Glutamatergic neuron (in vitro differentiated cells): ENCODE results near the gene ATRN. TPM values are rescaled to one million over a fixed set of nuclear protein-coding genes. Genes with fewer than 3 reads are reported as not detected.
"Not testable (repeated sequence)": the region's sequence is repeated elsewhere in the genome, so short reads cannot be mapped to it uniquely, and the experiment has no call there.

Experiments
- DNase-seq: peaks from one replicate; pipeline ENCODE4 v3.0.0; 2022
- H3K27ac Mint-ChIP-seq: one replicate; pipeline ENCODE4 v1.8.0; 2020; ENCODE audit warnings: mild to moderate bottlenecking, mixed read lengths, inconsistent platforms; ENCODE audit not compliant: unreplicated experiment
- H3K27me3 Mint-ChIP-seq: one replicate; pipeline ENCODE4 v1.8.0; 2020; ENCODE audit warnings: mild to moderate bottlenecking, moderate library complexity, mixed read lengths, inconsistent platforms; ENCODE audit not compliant: unreplicated experiment
- H3K36me3 Mint-ChIP-seq: one replicate; pipeline ENCODE4 v1.8.0; 2020; ENCODE audit warnings: mild to moderate bottlenecking, mixed read lengths, inconsistent platforms; ENCODE audit not compliant: unreplicated experiment
- H3K4me1 Mint-ChIP-seq: one replicate; pipeline ENCODE4 v1.8.0; 2020; ENCODE audit warnings: mild to moderate bottlenecking, low read depth, mixed read lengths, inconsistent platforms; ENCODE audit not compliant: unreplicated experiment
- H3K4me3 Mint-ChIP-seq: one replicate; pipeline ENCODE4 v1.8.0; 2020; ENCODE audit warnings: mild to moderate bottlenecking, mixed read lengths, inconsistent platforms; ENCODE audit not compliant: unreplicated experiment
- H3K9me3 Mint-ChIP-seq: one replicate; pipeline ENCODE4 v1.8.0; 2020; ENCODE audit warnings: mild to moderate bottlenecking, moderate library complexity, mixed read lengths, inconsistent platforms; ENCODE audit not compliant: unreplicated experiment
- long read RNA-seq: library from polyadenylated mRNA; unstranded; transcript quantifications from one replicate; pipeline ENCODE4 v2.0.0, GENCODE V29; 2020; ENCODE audit not compliant: unreplicated experiment
- total RNA-seq: library from RNA; stranded (reverse); fragmentation: NEBNext Ultra II Directional; extraction: Animal tissue kit (Norgen Biotek cat#: 25700); gene quantifications from one replicate; pipeline ENCODE4 v1.2.1, GENCODE V29; 2021; ENCODE audit not compliant: unreplicated experiment
- TF ChIP-seq, protein P1 (sequence below): fragments of 200-600 bp; sonication (generic); IDR thresholded peaks from one replicate; pipeline ENCODE4 v1.5.0; 2021; ENCODE audit not compliant: partially characterized antibody, unreplicated experiment

ATRN gene
- 31.1 TPM for total RNA-seq
- long read RNA-seq, partial matches to known transcripts: 0 of 1 reads
- long read RNA-seq, other reads (novel, unspliced or antisense): 1 of 1 reads

GRCh38 chr20:3470627-3471396, at the start of gene ATRN:
Gene ATRN, plus strand, starts transcription at chr20:3471018. Its CDS starts 90 bp downstream, at chr20:3471108.
- Mint-ChIP-seq H3K4me3 (peak within 1 kb of the TSS; percentile 97), H3K27me3 (peaks cover 13% of the 10 kb centered on the region), H3K27ac (peak within 1 kb of the TSS; percentile 78), H3K9me3 (peaks cover 2% of the 10 kb centered on the region), H3K36me3 (no peaks in the 10 kb centered on the region), H3K4me1 (peaks cover 13% of the 10 kb centered on the region)
- TF ChIP-seq, protein P1, sequence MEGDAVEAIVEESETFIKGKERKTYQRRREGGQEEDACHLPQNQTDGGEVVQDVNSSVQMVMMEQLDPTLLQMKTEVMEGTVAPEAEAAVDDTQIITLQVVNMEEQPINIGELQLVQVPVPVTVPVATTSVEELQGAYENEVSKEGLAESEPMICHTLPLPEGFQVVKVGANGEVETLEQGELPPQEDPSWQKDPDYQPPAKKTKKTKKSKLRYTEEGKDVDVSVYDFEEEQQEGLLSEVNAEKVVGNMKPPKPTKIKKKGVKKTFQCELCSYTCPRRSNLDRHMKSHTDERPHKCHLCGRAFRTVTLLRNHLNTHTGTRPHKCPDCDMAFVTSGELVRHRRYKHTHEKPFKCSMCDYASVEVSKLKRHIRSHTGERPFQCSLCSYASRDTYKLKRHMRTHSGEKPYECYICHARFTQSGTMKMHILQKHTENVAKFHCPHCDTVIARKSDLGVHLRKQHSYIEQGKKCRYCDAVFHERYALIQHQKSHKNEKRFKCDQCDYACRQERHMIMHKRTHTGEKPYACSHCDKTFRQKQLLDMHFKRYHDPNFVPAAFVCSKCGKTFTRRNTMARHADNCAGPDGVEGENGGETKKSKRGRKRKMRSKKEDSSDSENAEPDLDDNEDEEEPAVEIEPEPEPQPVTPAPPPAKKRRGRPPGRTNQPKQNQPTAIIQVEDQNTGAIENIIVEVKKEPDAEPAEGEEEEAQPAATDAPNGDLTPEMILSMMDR: no peak
- peak; percentile 97 for DNase-seq

- no peaks in the 10 kb centered on the region for H3K9me3 Mint-ChIP-seq
- no peaks in the 10 kb centered on the region for H3K4me1 Mint-ChIP-seq
- no peak overlapping the region for H3K27ac Mint-ChIP-seq
- no peak for DNase-seq
- TF ChIP-seq, protein P1: no peak
- H3K4me3 Mint-ChIP-seq: no peak overlapping the region
- no peaks in the 10 kb centered on the region for H3K36me3 Mint-ChIP-seq
- peaks cover 4% of the 10 kb centered on the region for H3K27me3 Mint-ChIP-seq
These were observed 48.8 kb upstream of the ATRN start for GRCh38 chr20:3421985-3422384.

DNA sequence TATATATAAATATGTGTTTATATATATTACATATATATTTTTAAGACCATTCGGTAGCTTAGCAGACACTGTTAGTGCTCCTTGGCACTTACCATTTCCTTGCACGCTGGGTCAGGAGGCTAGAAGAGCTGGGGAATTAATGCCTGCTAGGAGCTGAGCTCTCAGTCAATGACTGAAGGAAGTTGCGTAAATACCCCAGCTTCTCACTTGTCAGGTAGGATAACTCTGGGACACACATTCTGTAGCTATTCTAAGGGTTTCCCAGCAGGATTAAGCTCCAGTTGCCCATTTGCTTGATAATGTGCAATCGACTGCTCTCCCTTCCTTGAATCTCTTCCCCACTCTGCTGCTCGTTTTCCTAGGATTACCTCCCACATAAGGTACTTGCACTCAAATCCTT, 47.7 kb upstream of the ATRN start:
- H3K4me3 Mint-ChIP-seq: no peak overlapping the region
- no peaks in the 10 kb centered on the region for H3K4me1 Mint-ChIP-seq
- no peaks in the 10 kb centered on the region for H3K9me3 Mint-ChIP-seq
- H3K27me3 Mint-ChIP-seq: peaks cover 5% of the 10 kb centered on the region
- H3K27ac Mint-ChIP-seq: no peak overlapping the region
- no peaks in the 10 kb centered on the region for H3K36me3 Mint-ChIP-seq
- TF ChIP-seq, protein P1: no peak
- DNase-seq: no peak

DNA sequence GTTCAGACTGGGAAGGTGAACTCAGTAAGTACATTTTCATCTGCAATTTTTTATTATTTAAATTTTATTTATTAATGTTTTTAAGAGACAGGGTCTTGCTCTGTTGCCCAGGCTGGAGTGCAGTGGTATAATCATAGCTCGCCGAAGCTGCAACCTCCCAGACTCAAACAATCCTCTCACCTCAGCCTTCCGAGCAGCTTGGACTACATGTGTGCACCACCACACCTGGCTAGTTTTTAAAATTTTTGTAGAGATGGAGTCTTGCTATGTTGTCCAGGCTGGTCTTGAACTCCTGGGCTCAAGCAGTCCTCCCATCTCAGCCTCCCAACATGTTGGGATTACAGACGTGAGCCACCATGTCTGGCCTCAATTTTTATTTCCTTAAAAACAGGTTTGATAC, 44.1 kb upstream of the ATRN start:
- not testable (repeated sequence) for H3K4me1 Mint-ChIP-seq, DNase-seq, H3K4me3 Mint-ChIP-seq, H3K27ac Mint-ChIP-seq, H3K9me3 Mint-ChIP-seq, H3K36me3 Mint-ChIP-seq, H3K27me3 Mint-ChIP-seq

DNA sequence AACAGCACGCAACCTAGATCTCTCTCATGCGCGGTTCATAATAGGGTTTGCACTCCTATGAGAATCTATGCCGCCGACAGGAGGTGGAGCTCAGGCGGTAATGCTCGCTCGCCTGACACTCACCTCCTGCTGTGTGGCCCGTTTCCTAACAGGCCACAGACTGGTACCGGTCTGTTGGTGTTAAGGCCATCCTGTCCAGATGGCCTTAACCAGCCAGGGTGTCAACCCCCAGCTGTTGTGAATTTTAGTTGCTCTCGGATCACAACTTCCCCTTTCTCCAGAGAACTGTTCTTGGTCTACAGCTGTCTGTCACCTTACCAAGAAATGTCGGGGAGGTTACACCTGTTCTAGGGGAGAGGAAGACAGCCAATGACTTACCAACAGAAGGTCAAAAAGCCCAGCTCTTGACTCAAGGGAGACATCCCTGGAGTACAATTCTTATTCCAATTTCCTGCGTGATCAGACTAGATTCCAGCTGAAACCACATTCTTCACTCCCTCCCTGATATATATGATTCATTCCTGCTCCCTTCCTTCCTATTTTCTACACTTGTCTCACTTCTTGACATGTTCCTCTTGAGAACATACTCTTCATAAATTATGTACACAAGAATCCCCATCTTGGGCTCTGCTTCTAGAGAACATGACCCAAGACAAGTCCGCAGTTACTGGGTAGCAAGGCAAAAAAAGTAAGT, 40.3 kb upstream of the ATRN start:
- DNase-seq: no peak
- Mint-ChIP-seq H3K36me3 (no peaks in the 10 kb centered on the region), H3K27me3 (peaks cover 6% of the 10 kb centered on the region), H3K27ac (no peak overlapping the region), H3K9me3 (peaks cover 2% of the 10 kb centered on the region), H3K4me3 (no peak overlapping the region), H3K4me1 (no peaks in the 10 kb centered on the region)
- TF ChIP-seq, protein P1: no peak
